IPS DF 19.7 (cell line): Measurements from ENCODE around the gene NTRK2.

Experiments
- DNase-seq: peaks from one replicate; pipeline ENCODE4 v3.0.0-alpha.2; 2013; ENCODE audit warnings: low read depth, low spot score

Gene NTRK2

DNA sequence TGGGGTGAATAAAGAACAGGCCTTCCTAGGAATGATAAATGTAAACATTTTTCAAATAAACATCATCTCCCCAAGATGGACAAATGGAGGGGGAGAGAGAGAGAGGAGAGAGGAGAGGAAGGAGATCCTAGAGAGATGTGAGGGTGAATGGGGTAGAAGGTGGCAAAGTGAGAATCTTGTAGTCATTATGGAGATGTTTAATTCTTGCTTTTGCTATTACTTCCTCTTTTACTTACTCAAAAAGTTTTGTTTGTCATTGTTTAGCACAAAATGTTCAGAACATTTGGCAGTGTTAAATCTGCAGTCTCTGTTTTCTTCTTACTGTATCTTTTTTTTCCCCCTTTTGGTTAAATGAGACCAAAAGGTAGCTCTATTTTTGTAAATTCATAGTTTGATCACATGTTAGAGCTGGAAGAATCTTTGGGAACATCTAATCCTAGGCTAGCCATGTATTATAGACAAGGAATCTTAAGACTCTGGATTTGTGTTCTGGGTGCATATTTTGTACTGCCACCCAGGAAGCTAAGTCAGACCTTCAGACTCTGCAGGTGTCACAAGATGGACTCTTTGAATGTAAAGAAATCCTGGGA is 266.1 kb downstream of the NTRK2 start:
- DNase-seq, result no peak

DNA sequence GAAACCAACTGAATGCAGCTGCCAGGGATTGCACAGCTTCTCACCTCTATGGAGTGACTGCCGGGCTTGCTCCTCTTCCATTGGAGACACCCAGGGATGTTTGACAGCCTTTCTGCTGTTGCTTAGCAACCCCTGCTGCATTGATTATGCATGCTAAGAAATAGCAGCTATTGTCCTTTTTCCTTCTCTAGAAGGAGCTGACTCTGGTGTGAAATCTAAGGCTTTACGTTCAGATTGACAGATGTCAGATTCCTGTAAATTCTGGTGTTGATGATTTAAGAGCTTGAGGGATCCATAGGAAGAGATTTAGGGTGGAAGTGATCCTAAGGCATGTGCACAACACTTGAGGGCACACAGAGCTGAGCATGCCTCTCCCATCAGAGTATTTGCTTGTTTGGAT is 267.7 kb downstream of the NTRK2 start:
- peak; percentile 35 for DNase-seq

DNA sequence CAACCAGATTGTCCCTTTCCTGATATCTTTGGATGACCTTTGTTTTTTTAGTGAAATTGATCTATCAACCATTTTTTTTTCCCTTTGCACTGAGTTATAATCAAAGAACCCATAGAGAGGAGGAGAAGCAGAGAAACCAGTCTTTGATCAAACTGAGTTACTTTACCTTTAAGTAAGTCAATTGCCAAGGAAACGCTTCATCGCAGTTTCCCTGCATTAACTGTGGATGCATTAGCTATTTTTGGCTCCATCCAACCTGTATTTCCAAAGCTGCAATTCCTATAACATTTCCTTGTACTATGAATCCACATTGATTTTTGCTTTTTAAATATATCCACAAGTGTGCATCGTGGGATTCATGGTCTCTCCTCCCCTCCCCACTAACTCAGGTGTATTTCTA is 268.1 kb downstream of the NTRK2 start:
- no peak for DNase-seq

DNA sequence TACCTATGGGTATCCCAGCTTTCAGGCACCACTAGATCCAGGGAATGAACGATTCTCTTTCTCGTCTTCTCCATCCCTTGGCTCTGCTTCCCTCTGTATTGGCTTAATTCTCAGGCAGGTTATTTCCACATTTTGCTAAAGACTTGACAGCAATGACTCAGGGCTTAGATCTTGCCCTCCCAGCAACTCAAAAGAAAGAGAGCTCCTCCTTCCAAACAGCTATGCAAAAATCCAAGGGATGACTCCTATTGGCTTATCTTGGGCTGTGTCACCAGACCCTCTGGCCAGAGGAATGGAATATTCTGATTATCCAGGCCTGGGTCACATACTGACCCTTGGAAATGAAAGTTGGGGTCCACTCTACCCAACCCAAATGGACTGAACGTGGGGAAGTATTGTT is 270.2 kb downstream of the NTRK2 start:
- DNase-seq, result no peak

DNA sequence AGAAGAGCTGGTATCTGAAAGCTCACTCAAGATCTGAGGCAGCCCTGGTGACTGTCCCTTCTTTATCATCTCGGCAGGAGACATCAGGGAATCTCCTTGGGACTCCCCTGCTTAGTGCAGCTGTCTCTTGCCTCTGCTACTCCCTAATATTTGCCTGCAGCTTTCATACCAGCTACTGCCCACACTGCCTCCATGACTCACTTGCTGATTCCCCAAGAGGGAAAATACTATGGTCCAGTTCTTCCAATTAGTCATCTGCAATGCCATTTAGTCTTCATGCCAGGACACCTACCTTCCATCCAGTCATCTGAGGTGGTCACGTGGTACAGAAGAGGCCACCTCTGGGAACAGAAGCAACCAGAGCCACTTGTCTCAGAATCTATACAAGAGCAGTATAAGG is 270.8 kb downstream of the NTRK2 start:
- no peak for DNase-seq

DNA sequence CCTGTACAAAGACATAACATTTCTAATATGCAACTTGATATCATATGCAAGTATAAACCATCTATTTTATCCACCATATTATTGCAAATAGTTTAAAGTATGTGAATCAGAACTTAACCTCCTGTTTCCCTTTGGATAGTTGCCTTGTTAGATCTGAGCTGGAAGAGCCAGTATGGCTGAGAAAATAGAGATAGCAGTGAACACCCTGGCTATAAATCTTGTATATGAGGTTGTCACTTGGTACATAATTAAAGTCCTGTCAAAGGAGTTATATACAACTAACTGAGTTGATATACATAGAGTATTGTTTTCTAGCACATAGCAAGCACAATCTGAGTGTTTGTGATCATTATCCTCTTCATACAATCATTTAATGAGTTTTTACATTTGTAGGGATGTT is 272.3 kb downstream of the NTRK2 start:
- no peak for DNase-seq

DNA sequence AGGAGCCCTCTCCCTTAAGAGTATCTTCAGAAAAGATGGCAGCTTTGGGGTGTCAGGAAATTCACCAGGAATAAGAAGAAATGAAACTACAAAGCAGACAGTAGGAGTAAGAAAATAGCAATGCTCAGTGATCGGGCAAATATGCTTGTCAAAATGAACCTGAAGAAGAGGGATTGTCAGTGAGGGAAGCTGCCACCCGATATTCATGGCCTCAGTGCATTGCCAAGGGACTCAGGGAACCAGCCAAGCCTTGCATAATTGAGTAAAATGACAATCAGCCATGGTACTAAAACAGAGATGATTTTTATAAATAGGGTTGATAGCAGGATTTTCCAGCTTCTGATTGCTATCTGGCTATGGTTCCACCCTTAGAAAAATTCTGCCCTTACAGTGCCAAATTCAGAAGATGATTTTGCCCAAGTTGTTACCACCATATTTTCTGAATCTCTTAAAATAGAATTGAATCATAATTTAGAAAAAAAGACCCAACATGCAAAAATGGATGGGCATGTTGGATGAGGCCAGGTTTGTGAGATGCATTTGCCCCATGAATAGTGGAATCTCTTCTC is 274.0 kb downstream of the NTRK2 start:
- DNase-seq, result no peak

DNA sequence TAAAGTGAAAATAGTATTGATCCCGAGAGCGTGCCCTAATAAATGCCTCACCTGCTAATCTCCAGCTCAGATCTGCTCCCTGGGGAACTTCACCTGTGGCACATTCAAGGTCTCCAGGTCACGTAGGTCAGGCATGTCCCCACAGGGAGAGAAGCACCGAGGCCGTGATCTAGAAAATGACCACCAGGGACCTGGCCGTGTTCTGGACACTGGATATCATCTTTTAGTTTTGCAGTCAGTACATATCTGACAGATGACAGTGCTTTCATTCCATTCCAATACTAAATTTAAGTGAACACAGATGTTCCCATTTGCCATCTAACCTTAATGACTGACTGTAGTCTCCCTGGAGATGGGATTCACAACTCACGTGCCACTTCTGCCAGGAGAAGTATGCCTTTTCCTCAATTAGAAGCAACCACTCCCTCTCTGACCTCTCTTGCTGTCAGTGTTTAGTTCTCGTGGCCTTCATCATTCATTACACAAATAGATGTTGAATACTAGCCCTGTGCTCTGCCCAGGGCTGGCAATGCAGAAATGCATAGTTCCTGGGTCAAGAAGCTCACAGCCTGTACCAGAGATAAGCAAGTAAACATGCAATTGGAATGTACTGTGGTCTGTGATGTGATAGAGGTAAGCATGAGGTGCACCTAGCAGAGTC is 276.5 kb downstream of the NTRK2 start:
- DNase-seq, result no peak

DNA sequence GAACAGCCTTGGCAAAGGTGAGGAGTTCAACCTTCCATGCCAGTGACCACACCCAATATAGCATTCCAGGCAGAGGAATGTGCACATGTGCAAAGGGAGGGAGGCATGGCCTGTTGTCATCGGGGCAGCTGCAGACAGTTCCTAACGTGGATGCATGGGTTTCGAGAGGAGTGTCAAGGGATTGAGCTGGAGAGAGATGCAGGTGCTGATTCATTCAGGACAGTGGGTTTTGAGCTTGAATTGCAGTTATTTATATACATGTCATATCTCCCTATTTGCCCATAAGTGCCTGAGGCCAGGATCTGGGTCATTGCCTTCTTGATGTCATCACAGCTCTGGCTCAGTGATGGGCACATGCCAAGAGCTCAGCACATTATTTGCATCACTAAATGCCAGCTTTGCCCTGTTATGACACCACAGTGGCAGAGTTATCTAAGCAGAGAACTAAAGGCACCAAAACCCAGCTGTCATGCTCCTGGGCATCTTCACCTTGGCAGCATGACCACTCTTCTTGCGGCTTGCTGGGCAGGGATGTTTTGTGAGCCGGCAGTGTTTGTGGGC is 278.0 kb downstream of the NTRK2 start:
- no peak for DNase-seq

DNA sequence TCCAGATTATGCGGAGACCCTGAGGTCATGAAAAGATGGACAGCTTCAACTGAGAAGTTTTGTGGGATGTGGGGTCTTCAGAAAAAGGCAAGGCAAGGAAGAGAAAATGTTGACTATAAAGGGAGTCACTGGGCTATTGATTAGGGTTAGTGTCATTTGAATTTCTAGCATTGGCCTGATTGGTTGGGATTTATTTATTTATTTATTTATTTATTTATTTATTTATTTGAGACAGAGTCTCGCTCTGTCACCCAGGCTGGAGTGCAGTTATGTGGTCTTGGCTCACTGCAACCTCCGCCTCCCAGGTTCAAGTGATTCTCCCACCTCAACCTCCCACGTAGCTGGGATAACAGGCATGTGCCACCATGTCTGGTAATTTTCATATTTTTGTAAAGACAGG is 279.7 kb downstream of the NTRK2 start:
- no peak for DNase-seq

DNA sequence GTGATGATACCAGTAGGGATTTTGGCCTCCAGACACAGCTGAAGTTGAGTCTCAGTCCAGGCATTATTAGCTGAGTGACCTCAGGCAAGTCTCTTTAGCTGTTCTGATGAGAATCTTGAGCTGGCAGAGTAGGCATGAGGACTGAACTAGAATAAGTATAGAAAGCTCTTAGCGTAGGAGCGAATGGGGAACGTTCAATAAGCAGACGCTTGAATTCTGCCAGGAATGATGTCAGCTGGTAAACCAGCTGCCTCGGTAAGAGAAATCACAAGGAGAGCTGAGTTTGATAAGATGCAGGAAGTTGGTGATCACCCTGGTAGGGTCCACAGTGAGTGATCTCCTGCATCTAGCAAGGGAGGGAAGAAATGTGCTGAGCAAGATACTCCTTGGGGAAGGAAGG is 280.4 kb downstream of the NTRK2 start:
- no peak for DNase-seq

DNA sequence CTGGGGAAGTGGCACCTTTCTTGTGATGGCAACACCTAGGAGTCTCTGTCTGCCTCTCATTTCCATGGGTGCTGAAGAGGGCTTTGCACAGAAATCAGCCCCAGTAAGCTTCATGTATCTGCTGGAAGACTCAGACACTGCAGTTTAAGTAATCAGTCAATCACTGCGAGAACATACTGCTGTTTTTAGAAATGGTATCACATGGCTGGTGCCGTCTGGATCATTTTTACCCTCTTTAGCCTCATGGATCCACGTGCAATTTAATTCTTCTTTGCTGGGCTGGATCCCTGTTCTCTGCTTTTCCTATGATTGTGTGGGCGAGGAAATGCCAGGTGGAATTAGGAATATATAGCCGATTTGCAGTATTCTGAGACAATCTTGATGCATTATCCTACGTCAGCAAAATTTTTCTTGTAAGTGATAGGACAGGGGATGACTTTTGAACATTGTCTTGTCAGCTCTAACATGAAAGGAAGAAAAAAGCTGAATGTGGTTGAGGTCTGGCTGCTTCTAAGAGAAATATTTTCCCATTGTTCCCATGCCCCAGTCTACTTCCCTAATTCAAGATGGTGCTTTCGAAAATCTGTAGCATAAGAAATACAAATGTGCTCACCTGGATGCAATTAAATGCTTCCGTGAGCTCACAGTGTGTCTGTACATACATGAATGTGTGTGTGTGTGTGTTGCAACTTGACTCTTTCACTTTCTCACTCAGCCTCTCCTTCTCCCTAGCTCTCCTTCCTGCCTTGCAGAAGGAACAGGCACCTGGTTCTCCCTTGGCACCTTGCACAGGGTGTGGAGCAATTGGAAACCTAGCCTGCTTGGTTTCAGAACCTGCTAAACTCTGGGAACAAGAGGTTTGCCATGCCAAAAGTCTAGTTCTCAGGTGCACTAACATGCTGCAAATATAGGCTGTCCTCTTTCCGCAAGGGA is 281.6 kb downstream of the NTRK2 start:
- no peak for DNase-seq

DNA sequence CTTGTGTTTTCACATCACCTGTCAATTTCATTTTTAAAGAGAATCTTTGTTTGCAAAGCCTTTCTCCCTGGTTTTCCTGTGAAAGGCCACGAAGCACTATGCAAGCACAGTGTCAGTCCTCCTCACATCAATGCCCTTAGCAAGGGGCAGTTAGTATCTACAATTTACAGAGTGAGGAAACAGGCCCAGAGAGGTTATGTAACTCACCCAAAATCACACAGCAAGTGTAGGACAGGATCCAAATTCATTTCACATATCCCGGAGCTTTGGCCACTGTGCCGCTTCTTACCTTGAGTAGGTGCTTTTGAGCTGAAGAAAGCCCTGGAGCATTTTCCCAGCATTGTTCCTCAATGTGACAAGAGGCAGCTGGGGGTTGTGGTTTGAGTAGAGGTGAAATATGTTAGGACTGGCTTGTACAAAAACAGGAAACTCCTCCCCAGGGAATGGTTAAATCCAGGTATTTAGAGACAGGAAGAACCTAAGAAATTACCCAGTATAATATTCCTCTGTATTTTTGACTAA is 283.8 kb downstream of the NTRK2 start:
- no peak for DNase-seq

DNA sequence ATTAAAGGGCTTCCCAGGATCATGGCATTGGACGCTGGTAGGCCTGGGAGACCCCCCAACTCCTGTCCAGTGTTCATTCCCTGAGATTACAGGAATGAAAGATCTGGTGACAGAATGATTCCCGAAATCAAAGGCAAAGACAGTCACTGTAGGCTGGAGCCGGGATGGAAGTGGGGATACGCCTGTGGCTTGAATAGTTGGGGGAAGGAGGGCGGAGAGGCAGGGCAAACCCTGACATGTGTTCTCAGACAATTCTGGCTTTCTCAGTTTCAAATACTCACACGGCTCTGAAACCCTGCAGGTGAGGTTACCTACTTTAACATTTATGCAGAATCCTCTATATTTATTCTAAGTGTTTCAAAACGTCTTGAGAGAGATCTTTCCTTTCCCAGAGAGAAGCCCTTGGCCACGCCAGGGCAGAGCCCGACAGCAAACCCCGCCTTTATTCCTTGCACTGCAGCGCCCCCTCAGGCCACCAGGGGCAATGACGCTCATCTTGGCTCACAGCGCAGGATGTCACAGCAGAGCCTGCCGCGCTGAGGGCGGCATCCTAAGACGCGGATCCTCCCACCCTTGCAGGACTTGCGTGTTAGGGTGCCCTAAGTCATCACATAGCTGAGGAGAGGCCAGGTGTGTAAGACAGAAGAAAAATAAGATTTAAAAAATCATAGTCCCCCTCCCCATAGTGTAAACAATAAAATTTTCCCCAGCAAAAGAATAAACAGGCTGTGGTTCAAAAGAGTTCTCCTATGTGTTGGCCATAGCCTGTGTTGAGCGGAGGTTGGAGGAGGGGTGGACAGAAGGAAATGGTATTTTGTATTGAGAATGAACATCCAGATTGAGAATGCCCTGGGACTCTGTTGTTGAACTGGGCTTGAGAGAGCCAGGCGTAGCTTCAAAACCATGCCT is 284.5 kb downstream of the NTRK2 start:
- peak; percentile 12 for DNase-seq

DNA sequence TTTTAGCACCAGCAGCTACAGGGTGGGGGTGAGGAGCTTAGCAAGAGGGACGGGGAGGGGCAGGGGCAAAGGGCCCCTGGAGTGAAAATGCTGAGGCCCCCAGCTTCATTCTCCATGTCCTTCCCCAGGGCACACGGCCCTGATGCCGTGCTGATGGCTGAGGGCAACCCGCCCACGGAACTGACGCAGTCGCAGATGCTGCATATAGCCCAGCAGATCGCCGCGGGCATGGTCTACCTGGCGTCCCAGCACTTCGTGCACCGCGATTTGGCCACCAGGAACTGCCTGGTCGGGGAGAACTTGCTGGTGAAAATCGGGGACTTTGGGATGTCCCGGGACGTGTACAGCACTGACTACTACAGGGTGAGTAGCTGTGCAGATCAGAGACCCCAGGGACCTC is 285.6 kb downstream of the NTRK2 start:
- DNase-seq, result no peak

DNA sequence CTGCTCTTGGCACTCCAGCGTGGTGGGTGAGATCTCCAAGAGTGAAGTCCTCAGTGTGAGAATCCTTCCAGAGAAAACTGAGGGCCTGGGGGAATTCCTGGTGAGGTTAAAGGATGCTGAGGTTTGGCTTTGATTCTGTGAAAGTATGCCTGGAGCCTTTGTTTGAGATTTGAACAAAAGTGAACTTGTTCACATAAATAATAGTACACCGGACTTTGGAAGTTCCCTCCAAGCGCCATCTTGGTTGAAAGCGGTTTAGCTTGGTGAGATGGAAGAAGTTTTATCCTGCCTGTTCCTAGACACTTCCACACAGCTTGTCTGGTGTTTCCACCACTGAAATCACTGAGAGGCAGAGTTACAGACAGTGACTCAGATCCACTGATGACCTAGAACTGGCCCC is 286.4 kb downstream of the NTRK2 start:
- no peak for DNase-seq

DNA sequence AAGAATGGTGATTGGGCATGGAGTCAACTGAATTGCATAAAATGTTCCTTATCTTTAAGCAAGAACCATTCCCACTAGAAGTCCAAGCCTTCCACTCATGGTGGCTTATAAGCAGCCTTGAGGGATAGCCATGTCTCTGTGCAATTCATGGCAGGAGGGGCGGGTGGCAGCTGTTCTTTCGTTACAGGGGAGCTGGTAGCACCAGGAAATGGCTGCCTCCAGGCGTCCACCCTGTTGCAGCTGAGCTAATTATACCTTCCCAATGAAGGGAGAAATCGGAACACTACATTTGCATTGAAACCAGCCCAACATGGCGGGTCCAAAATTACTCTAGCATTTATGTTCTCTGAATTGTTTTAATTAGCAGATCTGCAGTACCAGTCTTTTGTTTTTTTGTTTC is 289.8 kb downstream of the NTRK2 start:
- no peak for DNase-seq

DNA sequence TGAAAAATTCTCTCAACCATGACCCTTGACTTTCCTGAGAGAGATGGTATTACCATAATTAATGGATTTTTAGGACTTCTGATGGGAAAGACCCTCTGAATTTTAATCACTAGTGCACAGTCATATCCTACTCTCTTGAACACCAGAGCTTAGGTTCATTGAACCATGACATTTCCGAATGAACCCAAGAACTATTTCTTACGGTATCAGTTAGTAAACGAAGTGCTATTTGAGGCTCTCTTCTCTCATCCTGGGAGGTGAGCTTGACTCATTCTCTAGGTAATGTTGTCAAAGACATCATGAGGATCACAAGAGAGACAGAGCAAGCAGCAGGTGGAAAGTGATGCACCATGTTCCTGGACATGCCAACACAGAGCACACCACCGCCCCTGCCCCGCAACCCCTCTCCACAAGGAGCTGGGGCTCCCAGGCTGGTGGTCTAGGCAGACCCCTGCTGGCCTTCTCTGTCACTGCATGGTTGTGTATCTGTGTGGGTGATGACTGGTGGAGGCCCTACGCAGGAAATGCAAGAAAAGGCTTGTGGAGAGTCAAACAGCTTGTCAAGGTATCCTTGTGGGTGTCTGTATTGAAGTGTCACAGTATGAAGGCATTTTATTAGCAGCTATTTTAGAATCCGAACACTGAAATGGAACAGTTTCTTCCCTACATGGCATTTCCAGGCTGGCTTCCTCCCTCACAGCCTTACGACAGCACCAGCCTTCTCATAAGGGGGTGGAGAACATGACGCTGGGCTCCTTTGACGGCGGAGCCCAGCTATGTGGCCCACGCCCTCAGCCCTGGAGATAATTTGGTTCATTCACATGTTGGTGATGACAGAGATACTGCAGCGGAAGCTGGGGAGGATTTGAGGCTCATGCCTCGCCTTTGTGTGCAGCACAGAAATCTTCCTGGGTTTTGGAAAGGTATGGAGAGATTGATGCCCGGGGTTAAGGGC is 297.6 kb downstream of the NTRK2 start:
- peak; percentile 48 for DNase-seq

DNA sequence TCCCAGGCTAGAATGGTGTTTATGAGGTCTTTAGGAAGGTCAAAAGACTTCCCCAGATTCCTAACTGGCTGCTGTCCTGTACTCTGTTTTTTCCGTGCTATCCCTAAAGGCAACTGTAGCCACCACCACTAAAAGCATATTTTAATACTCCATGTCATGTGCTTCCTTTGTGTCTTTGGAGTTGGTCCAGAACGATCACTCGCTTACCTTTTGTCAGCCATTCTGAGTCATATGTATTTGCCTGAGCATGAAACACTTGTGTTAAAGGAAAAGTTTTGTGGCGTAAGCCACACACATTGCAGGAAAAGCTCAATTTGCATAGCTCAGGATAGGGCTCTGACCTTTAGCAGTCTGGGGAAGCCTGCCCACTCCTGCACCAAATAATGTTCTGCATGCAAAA is 299.6 kb downstream of the NTRK2 start:
- no peak for DNase-seq

DNA sequence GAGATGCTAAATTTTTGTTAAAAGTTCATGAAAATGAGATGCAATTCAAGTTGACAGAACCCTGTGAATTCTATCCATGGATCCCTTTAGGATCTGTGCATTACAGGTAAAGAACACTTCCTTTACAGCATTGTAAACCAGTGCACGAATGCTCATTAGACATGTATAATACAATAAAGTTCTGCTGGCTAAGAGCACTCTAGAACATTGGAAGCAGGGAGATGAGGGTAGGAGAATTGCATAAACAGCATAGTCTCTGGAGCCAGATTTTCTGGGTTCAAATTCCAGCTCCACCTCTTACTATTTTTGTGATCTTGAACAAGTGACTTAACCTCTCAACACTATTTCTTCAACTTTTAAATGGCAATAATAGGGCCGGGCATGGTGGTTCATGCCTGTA is 300.2 kb downstream of the NTRK2 start:
- DNase-seq, result no peak
